Measurements from ENCODE around the gene DSCAM. TPM values are rescaled to one million over a fixed set of nuclear protein-coding genes. Genes with fewer than 3 reads are reported as not detected.

DSCAM gene
- total RNA-seq, 4 donors from 2014 or later: 0.04 to 0.06 TPM; not detected in 2

- WGBS, 2 donors: 59 to 60% methylated on average over 3 of the region's 5 CpGs
- Histone ChIP-seq H3K9me3 (no peaks in the 10 kb centered on the region), H3K4me3 (no peak overlapping the region), H3K27ac (no peak overlapping the region), H3K4me1 (no peaks in the 10 kb centered on the region), H3K27me3 (peaks cover 0 to 34% (median 0%) of the 10 kb centered on the region in 4 donors), H3K36me3 (no peaks in the 10 kb centered on the region)
- DNase-seq: no peak
- intact Hi-C loops (cut with DNase I): no loop called here
- TF ChIP-seq POLR2A (IDR thresholded peaks at IDR 0.05) (no peak), CTCF (IDR thresholded peaks at IDR 0.05) (no peak)
Measured at GRCh38 chr21:40852563-40852962, 5.6 kb upstream of the DSCAM start.

GRCh38 chr21:40851749-40852148 lies 4.8 kb upstream of the DSCAM start:
- H3K27ac ChIP-seq: no peak overlapping the region
- WGBS, 2 donors: 82 to 86% methylated on average over 1 to 2 of the region's 2 CpGs
- DNase-seq: no peak
- intact Hi-C loops (cut with DNase I): no loop called here
- TF ChIP-seq CTCF (IDR thresholded peaks at IDR 0.05) (no peak), POLR2A (IDR thresholded peaks at IDR 0.05) (no peak)
- H3K4me3 ChIP-seq: no peak overlapping the region
- H3K27me3 ChIP-seq: peaks cover 0 to 42% (median 2%) of the 10 kb centered on the region in 4 donors
- H3K36me3 ChIP-seq: no peaks in the 10 kb centered on the region
- no peaks in the 10 kb centered on the region for H3K9me3 ChIP-seq
- H3K4me1 ChIP-seq: peaks cover 0 to 4% (median 0%) of the 10 kb centered on the region in 3 donors

- WGBS, 2 donors: 86 to 90% methylated on average over 1 of the region's 1 CpG
- no peak overlapping the region for H3K27ac ChIP-seq
- DNase-seq: no peak
- H3K36me3 ChIP-seq: no peaks in the 10 kb centered on the region
- TF ChIP-seq POLR2A (IDR thresholded peaks at IDR 0.05) (no peak), CTCF (IDR thresholded peaks at IDR 0.05) (no peak)
- H3K4me3 ChIP-seq: no peak overlapping the region
- no peaks in the 10 kb centered on the region for H3K9me3 ChIP-seq
- peaks cover 0 to 57% (median 2%) of the 10 kb centered on the region in 4 donors for H3K27me3 ChIP-seq
- intact Hi-C loops (cut with DNase I): no loop called here
- H3K4me1 ChIP-seq: peaks cover 0 to 11% (median 4%) of the 10 kb centered on the region in 3 donors
Measured at GRCh38 chr21:40850071-40850470, 3.1 kb upstream of the DSCAM start.

GRCh38 chr21:40847951-40848350 lies 993 bp upstream of the DSCAM start:
- no peak overlapping the region for H3K27ac ChIP-seq
- no peaks in the 10 kb centered on the region for H3K9me3 ChIP-seq
- peaks cover 0 to 11% (median 4%) of the 10 kb centered on the region in 3 donors for H3K4me1 ChIP-seq
- peaks cover 0 to 72% (median 2%) of the 10 kb centered on the region in 4 donors for H3K27me3 ChIP-seq
- no peak for DNase-seq
- no peak overlapping the region for H3K4me3 ChIP-seq
- intact Hi-C loops (cut with DNase I): no loop called here
- no peak for TF ChIP-seq CTCF (IDR thresholded peaks at IDR 0.05)
- TF ChIP-seq POLR2A (IDR thresholded peaks at IDR 0.05): no peak
- H3K36me3 ChIP-seq: no peaks in the 10 kb centered on the region
- WGBS, 2 donors: 86 to 93% methylated on average over 1 to 6 of the region's 6 CpGs

GRCh38 chr21:40846103-40846502 lies 855 bp downstream of the DSCAM start:
- peaks cover 0 to 20% (median 9%) of the 10 kb centered on the region in 3 donors for H3K4me1 ChIP-seq
- TF ChIP-seq POLR2A (IDR thresholded peaks at IDR 0.05): no peak
- TF ChIP-seq CTCF (IDR thresholded peaks at IDR 0.05): no peak
- intact Hi-C loops (cut with DNase I): no loop called here
- DNase-seq: no peak
- H3K36me3 ChIP-seq: no peaks in the 10 kb centered on the region
- WGBS, 2 donors: 30 to 37% methylated on average over 5 of the region's 5 CpGs
- no peaks in the 10 kb centered on the region for H3K9me3 ChIP-seq
- peaks cover 0 to 90% (median 2%) of the 10 kb centered on the region in 4 donors for H3K27me3 ChIP-seq
- no peak overlapping the region for H3K27ac ChIP-seq
- no peak overlapping the region for H3K4me3 ChIP-seq
